Osteoblast (primary cell): ENCODE measurements around the gene ST3GAL3. TPM values are rescaled to one million over a fixed set of nuclear protein-coding genes. Genes with fewer than 3 reads are reported as not detected.

Experiments used
- DNase-seq: peaks from one replicate; pipeline ENCODE4 v3.0.0; 2011; ENCODE audit warnings: low spot score, mixed read lengths; ENCODE audit not compliant: insufficient read length; ENCODE audit errors: missing footprints
- H2AFZ ChIP-seq: 2 replicates; pipeline ENCODE4 v1.6.0; 2011; ENCODE audit warnings: mild to moderate bottlenecking, low read length
- H3K27ac ChIP-seq: 2 replicates; pipeline ENCODE4 v1.5.1; 2011; ENCODE audit warnings: mild to moderate bottlenecking, low read depth, low read length, moderate library complexity
- H3K27me3 ChIP-seq: 2 replicates; pipeline ENCODE4 v1.6.0; 2012; ENCODE audit warnings: mild to moderate bottlenecking, control low read depth, inconsistent platforms, low read length, moderate library complexity; ENCODE audit not compliant: insufficient read depth
- H3K36me3 ChIP-seq: 2 replicates; pipeline ENCODE4 v1.5.1; 2011; ENCODE audit warnings: mild to moderate bottlenecking, low read length, control low read depth, moderate library complexity; ENCODE audit not compliant: insufficient read depth
- H3K4me1 ChIP-seq: 2 replicates; pipeline ENCODE4 v1.5.1; 2011; ENCODE audit warnings: mild to moderate bottlenecking, low read length, control low read depth, moderate library complexity; ENCODE audit not compliant: insufficient read depth
- H3K4me2 ChIP-seq: 2 replicates; pipeline ENCODE4 v1.6.0; 2011; ENCODE audit warnings: mild to moderate bottlenecking, low read length; ENCODE audit not compliant: insufficient read depth
- H3K4me3 ChIP-seq: fragments of 200-600 bp; sonication (generic); 3 replicates; pipeline ENCODE4 v1.5.1; 2012; ENCODE audit warnings: mild to moderate bottlenecking, low read length, inconsistent platforms; ENCODE audit not compliant: insufficient read depth
- H3K79me2 ChIP-seq: 2 replicates; pipeline ENCODE4 v1.6.0; 2012; ENCODE audit warnings: mild to moderate bottlenecking, low read length, control low read depth, inconsistent platforms; ENCODE audit not compliant: insufficient read depth
- H3K9me3 ChIP-seq: 2 replicates; pipeline ENCODE4 v1.5.1; 2011; ENCODE audit warnings: low read depth, low read length, control low read depth
- H4K20me1 ChIP-seq: 2 replicates; pipeline ENCODE4 v1.6.0; 2012; ENCODE audit warnings: mild to moderate bottlenecking, low read length, control low read depth; ENCODE audit not compliant: insufficient read depth
- total RNA-seq: library from RNA; depleted of rRNA; stranded (reverse); fragments of >200 nt; gene quantifications from 2 replicates; pipeline ENCODE4 v1.2.3, GENCODE V29; 2012
- TF ChIP-seq, protein P1 (sequence below): IDR thresholded peaks from 2 replicates; pipeline ENCODE4 v1.5.1; 2011; ENCODE audit warnings: mild to moderate bottlenecking, low read depth, low read length, moderate library complexity; ENCODE audit errors: extremely low read depth

The ST3GAL3 gene
- total RNA-seq, 1 donor, result 18.5 TPM

DNA sequence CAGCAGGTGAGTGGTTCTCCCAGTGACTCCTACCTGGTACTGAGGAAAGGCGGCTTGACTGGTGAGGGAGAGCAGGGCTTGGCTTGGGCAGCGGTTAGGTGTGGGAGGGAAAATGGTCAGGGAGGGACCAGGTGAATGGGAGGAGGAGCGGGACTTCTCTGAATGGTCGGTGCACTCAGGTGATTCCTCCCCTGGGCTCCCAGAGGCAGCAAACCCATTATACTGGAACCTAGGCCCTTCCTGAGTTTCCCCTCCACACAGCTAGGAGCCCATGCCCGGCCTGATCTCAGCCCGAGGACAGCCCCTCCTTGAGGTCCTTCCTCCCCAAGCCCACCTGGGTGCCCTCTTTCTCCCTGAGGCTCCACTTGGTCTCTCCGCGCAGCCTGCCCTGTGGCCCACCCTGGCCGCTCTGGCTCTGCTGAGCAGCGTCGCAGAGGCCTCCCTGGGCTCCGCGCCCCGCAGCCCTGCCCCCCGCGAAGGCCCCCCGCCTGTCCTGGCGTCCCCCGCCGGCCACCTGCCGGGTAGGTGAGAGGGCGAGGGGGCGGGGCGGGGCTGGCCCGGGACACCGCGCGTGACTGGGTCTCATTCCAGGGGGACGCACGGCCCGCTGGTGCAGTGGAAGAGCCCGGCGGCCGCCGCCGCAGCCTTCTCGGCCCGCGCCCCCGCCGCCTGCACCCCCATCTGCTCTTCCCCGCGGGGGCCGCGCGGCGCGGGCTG lies 228.5 kb downstream of the ST3GAL3 start:
- H3K79me2 ChIP-seq, result no peaks in the 10 kb centered on the region
- DNase-seq, result peak; percentile 70
- peak overlapping the region; percentile 55 for H3K4me3 ChIP-seq
- H3K36me3 ChIP-seq, result no peaks in the 10 kb centered on the region
- peaks cover 20% of the 10 kb centered on the region for H3K4me1 ChIP-seq
- H3K4me2 ChIP-seq, result peak overlapping the region; percentile 55
- no peak overlapping the region for H3K27ac ChIP-seq
- H2AFZ ChIP-seq, result no peak overlapping the region
- H3K9me3 ChIP-seq, result no peaks in the 10 kb centered on the region
- TF ChIP-seq, protein P1, sequence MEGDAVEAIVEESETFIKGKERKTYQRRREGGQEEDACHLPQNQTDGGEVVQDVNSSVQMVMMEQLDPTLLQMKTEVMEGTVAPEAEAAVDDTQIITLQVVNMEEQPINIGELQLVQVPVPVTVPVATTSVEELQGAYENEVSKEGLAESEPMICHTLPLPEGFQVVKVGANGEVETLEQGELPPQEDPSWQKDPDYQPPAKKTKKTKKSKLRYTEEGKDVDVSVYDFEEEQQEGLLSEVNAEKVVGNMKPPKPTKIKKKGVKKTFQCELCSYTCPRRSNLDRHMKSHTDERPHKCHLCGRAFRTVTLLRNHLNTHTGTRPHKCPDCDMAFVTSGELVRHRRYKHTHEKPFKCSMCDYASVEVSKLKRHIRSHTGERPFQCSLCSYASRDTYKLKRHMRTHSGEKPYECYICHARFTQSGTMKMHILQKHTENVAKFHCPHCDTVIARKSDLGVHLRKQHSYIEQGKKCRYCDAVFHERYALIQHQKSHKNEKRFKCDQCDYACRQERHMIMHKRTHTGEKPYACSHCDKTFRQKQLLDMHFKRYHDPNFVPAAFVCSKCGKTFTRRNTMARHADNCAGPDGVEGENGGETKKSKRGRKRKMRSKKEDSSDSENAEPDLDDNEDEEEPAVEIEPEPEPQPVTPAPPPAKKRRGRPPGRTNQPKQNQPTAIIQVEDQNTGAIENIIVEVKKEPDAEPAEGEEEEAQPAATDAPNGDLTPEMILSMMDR, result no peak
- H4K20me1 ChIP-seq, result peaks cover 8% of the 10 kb centered on the region
- no peaks in the 10 kb centered on the region for H3K27me3 ChIP-seq

DNA sequence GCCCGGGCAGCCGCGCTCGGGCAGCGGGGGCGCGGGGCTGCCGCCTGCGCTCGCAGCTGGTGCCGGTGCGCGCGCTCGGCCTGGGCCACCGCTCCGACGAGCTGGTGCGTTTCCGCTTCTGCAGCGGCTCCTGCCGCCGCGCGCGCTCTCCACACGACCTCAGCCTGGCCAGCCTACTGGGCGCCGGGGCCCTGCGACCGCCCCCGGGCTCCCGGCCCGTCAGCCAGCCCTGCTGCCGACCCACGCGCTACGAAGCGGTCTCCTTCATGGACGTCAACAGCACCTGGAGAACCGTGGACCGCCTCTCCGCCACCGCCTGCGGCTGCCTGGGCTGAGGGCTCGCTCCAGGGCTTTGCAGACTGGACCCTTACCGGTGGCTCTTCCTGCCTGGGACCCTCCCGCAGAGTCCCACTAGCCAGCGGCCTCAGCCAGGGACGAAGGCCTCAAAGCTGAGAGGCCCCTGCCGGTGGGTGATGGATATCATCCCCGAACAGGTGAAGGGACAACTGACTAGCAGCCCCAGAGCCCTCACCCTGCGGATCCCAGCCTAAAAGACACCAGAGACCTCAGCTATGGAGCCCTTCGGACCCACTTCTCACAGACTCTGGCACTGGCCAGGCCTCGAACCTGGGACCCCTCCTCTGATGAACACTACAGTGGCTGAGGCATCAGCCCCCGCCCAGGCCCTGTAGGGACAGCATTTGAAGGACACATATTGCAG lies 229.3 kb downstream of the ST3GAL3 start:
- peak; percentile 88 for DNase-seq
- TF ChIP-seq, protein P1, result no peak
- peak overlapping the region; percentile 61 for H3K4me3 ChIP-seq

DNA sequence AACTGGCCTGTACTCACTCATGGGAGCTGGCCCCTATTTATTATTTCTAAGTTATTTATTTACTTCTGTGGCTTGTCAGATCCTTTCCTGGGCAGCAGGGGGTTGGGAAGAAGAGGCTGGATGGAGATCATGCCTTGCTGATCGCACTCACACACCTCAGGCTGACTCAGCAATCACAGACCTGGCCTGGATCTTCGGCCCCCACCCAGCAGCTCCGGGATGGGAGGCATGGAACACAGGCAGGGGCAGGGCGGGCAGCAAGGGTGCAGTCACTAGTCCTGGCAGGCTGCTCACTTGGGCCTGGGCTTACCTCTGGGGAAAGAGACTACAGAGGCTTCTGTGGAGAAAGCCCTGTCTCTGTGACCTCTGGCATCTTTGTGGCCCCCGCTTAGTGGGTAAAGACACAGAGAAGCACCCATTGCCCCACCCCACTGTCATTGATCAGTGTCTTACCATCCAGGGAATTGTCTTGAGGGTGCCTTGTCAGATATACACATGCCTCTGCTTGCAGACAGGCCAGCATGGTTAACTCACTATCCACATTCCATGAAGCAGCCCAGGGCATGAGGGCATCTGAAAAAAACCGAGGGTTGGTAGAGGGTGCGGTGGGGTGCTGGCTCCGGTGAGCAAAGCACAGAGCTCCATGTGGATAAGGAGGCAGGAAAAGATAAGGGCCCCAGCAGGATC lies 230.0 kb downstream of the ST3GAL3 start:
- Histone ChIP-seq H3K27ac (no peak overlapping the region), H3K4me3 (no peak overlapping the region), H3K9me3 (no peaks in the 10 kb centered on the region), H2AFZ (no peak overlapping the region), H3K79me2 (no peaks in the 10 kb centered on the region), H3K36me3 (no peaks in the 10 kb centered on the region), H4K20me1 (peaks cover 5% of the 10 kb centered on the region), H3K27me3 (no peaks in the 10 kb centered on the region), H3K4me2 (no peak overlapping the region), H3K4me1 (peaks cover 17% of the 10 kb centered on the region)
- TF ChIP-seq, protein P1, result no peak
- peak; percentile 69 for DNase-seq

More for the DNA sequence above, 229.3 kb downstream of the ST3GAL3 start:
- Histone ChIP-seq H4K20me1 (peaks cover 8% of the 10 kb centered on the region), H3K27me3 (no peaks in the 10 kb centered on the region), H3K79me2 (no peaks in the 10 kb centered on the region), H3K36me3 (no peaks in the 10 kb centered on the region), H3K9me3 (no peaks in the 10 kb centered on the region), H3K4me1 (peaks cover 20% of the 10 kb centered on the region), H3K4me2 (peak overlapping the region; percentile 72), H3K27ac (no peak overlapping the region), H2AFZ (peak overlapping the region; percentile 59)

DNA sequence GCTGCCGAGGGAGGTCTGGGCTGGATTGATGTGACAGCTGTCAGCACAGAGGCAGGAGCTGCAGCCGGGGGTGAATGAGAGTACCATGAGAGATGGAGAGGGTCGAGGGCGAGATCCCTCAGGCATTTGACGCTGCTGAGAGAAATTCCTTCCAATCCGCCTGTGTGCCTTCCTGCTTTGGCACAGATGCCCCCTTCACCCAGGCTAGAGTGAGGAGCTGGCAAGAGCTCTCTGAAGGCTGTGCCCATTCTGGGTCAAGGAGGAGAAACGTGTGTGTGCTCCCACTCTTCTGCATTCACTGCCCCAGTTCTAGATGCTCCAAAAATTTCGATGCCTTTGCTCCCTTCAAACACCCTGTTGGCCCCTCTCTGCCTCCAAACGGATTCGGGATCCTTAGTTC lies 231.0 kb downstream of the ST3GAL3 start:
- Histone ChIP-seq H3K4me1 (peaks cover 6% of the 10 kb centered on the region), H3K79me2 (no peaks in the 10 kb centered on the region), H3K36me3 (no peaks in the 10 kb centered on the region), H3K27ac (no peak overlapping the region), H2AFZ (no peak overlapping the region), H3K4me2 (no peak overlapping the region), H3K27me3 (no peaks in the 10 kb centered on the region), H3K9me3 (no peaks in the 10 kb centered on the region), H3K4me3 (no peak overlapping the region), H4K20me1 (peaks cover 3% of the 10 kb centered on the region)
- TF ChIP-seq, protein P1, result no peak
- DNase-seq, result peak; percentile 51
